H7 (cell line): ENCODE results near the gene MRPL1. TPM values are rescaled to one million over a fixed set of nuclear protein-coding genes. Genes with fewer than 3 reads are reported as not detected.

Experiments
- DNase-seq: peaks from one replicate; pipeline ENCODE4 v3.0.0; 2012
- H3K27me3 ChIP-seq: 2 replicates; pipeline ENCODE4 v1.6.0; 2011; ENCODE audit warnings: mild to moderate bottlenecking, low read length; ENCODE audit not compliant: control insufficient read depth, insufficient read depth
- H3K36me3 ChIP-seq: replicated peaks from 2 replicates; pipeline ENCODE4 v1.5.1; 2011; ENCODE audit warnings: low read length; ENCODE audit not compliant: control insufficient read depth, insufficient read depth
- H3K4me3 ChIP-seq: 2 replicates; pipeline ENCODE4 v1.5.1; 2011; ENCODE audit warnings: low read depth, mild to moderate bottlenecking, control low read depth, low read length, moderate library complexity; ENCODE audit not compliant: insufficient read depth
- total RNA-seq: library from RNA; depleted of rRNA; stranded (reverse); fragments of >200 nt; shearing (Covaris generic); gene quantifications from 2 replicates; pipeline ENCODE4 v1.2.3, GENCODE V29; 2014; rRNA removed

Gene MRPL1
- total RNA-seq, 1 experiment from 2014 or later: 28.7 TPM

GRCh38 chr4:78002260-78002659 lies 139.6 kb downstream of the MRPL1 start:
- Histone ChIP-seq H3K4me3 (no peak overlapping the region), H3K36me3 (no peaks in the 10 kb centered on the region), H3K27me3 (no peaks in the 10 kb centered on the region)
- DNase-seq: no peak

Other genes with a start within 250 kb of the MRPL1 start
- gene CNOT6L, start 43.5 kb upstream of the MRPL1 start, total RNA-seq: 5.1 and 8.7 TPM in 2 replicates
- 20.9 and 27.9 TPM in 2 replicates for gene FRAS1, start 194.5 kb downstream of the MRPL1 start, total RNA-seq